Measurements from ENCODE around the gene LHX6. TPM values are rescaled to one million over a fixed set of nuclear protein-coding genes. Genes with fewer than 3 reads are reported as not detected.

LHX6 gene
- total and polyA plus RNA-seq, 2 of the 13 experiments (the other 11 are each of a cell fraction or from before 2014, with no cell fraction given): 1.1 to 1.3 TPM

DNA sequence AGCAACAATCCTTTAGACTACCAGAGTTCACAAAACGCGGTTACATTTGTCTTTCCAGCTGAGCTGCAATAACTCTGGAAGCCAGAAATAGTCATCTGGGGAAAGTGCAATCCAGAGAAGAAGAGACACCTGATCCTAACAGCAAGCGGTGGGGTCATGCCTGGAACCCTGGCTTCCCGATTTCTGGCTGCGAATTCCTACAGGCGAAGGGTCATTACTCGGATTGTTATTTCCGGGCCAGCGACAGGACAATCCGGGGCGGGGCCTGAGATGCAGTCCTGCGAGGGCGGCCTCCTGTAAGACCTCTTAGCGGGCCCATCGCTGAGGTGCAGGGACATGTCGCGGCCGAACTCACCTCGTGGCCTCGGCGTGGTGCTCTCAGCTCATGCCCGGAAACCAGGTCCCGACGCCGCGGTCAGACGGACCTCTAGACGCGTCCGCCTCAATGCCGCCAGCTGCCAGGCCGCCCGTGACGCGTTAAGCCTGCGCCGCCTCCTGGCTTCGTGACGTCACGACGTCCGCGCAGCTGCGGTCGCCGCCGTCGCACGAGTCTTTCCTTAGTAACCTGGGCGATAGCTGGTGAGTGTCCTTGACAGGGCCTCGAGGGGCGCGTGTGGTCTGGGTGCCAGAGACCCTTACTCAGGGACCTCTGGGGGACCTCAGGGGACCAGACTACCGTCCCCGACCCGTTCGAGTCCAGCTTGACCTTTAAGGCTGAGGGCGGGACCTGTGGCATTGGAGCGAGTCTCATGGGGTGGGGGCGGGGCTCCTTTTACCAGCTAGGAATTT, 35.8 kb upstream of the LHX6 start, which contains the start of the genes MRRF and RBM18 (continued):
- TF ChIP-seq, protein P1, sequence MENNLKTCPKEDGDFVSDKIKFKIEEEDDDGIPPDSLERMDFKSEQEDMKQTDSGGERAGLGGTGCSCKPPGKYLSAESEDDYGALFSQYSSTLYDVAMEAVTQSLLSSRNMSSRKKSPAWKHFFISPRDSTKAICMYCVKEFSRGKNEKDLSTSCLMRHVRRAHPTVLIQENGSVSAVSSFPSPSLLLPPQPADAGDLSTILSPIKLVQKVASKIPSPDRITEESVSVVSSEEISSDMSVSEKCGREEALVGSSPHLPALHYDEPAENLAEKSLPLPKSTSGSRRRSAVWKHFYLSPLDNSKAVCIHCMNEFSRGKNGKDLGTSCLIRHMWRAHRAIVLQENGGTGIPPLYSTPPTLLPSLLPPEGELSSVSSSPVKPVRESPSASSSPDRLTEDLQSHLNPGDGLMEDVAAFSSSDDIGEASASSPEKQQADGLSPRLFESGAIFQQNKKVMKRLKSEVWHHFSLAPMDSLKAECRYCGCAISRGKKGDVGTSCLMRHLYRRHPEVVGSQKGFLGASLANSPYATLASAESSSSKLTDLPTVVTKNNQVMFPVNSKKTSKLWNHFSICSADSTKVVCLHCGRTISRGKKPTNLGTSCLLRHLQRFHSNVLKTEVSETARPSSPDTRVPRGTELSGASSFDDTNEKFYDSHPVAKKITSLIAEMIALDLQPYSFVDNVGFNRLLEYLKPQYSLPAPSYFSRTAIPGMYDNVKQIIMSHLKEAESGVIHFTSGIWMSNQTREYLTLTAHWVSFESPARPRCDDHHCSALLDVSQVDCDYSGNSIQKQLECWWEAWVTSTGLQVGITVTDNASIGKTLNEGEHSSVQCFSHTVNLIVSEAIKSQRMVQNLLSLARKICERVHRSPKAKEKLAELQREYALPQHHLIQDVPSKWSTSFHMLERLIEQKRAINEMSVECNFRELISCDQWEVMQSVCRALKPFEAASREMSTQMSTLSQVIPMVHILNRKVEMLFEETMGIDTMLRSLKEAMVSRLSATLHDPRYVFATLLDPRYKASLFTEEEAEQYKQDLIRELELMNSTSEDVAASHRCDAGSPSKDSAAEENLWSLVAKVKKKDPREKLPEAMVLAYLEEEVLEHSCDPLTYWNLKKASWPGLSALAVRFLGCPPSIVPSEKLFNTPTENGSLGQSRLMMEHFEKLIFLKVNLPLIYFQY (CRISPR knock-in tag; IDR thresholded peaks at IDR 0.05; ENCODE audit: borderline replicate concordance): peak; percentile 54; the same call in 1 of the 2 replicates
- TF ChIP-seq, protein P2, sequence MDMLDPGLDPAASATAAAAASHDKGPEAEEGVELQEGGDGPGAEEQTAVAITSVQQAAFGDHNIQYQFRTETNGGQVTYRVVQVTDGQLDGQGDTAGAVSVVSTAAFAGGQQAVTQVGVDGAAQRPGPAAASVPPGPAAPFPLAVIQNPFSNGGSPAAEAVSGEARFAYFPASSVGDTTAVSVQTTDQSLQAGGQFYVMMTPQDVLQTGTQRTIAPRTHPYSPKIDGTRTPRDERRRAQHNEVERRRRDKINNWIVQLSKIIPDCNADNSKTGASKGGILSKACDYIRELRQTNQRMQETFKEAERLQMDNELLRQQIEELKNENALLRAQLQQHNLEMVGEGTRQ (IDR thresholded peaks at IDR 0.05; ENCODE audit: low read depth, low read length): no peak
- TF ChIP-seq, protein P2 (CRISPR knock-in tag; IDR thresholded peaks at IDR 0.05; ENCODE audit: borderline replicate concordance): no peak
- peak in 1 of 2 experiments; percentile 62; a peak in 3 of 4 replicates for TF ChIP-seq NR2F1 (CRISPR knock-in tag; IDR thresholded peaks at IDR 0.05)
- TF ChIP-seq ZNF350 (CRISPR knock-in tag; IDR thresholded peaks at IDR 0.05; ENCODE audit: borderline replicate concordance, low read depth): peak; percentile 98
- peak; percentile 97 for TF ChIP-seq ZNF552 (CRISPR knock-in tag; IDR thresholded peaks at IDR 0.05; ENCODE audit: borderline replicate concordance)
- peak; percentile 98 for TF ChIP-seq ZFX (CRISPR knock-in tag; IDR thresholded peaks at IDR 0.05; ENCODE audit: low read depth)
- TF ChIP-seq, protein P3, sequence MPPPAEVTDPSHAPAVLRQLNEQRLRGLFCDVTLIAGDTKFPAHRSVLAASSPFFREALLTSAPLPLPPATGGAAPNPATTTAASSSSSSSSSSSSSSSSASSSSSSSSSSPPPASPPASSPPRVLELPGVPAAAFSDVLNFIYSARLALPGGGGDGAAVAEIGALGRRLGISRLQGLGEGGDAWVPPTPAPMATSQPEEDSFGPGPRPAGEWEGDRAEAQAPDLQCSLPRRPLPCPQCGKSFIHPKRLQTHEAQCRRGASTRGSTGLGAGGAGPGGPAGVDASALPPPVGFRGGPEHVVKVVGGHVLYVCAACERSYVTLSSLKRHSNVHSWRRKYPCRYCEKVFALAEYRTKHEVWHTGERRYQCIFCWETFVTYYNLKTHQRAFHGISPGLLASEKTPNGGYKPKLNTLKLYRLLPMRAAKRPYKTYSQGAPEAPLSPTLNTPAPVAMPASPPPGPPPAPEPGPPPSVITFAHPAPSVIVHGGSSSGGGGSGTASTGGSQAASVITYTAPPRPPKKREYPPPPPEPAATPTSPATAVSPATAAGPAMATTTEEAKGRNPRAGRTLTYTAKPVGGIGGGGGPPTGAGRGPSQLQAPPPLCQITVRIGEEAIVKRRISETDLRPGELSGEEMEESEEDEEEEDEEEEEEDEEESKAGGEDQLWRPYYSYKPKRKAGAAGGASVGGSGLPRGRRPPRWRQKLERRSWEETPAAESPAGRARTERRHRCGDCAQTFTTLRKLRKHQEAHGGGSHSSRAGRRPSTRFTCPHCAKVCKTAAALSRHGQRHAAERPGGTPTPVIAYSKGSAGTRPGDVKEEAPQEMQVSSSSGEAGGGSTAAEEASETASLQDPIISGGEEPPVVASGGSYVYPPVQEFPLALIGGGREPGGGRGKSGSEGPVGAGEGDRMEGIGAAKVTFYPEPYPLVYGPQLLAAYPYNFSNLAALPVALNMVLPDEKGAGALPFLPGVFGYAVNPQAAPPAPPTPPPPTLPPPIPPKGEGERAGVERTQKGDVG (CRISPR knock-in tag; IDR thresholded peaks at IDR 0.05; ENCODE audit: borderline replicate concordance): peak; percentile 90; the same call in 1 of the 2 replicates
- TF ChIP-seq PRMT3 (CRISPR knock-in tag; IDR thresholded peaks at IDR 0.05; ENCODE audit: borderline replicate concordance, low read depth): peak; percentile 94; the same call in 1 of the 2 replicates
- TF ChIP-seq, protein P4, sequence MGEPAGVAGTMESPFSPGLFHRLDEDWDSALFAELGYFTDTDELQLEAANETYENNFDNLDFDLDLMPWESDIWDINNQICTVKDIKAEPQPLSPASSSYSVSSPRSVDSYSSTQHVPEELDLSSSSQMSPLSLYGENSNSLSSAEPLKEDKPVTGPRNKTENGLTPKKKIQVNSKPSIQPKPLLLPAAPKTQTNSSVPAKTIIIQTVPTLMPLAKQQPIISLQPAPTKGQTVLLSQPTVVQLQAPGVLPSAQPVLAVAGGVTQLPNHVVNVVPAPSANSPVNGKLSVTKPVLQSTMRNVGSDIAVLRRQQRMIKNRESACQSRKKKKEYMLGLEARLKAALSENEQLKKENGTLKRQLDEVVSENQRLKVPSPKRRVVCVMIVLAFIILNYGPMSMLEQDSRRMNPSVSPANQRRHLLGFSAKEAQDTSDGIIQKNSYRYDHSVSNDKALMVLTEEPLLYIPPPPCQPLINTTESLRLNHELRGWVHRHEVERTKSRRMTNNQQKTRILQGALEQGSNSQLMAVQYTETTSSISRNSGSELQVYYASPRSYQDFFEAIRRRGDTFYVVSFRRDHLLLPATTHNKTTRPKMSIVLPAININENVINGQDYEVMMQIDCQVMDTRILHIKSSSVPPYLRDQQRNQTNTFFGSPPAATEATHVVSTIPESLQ (CRISPR knock-in tag; conservative IDR thresholded peaks at IDR 0.05): no peak
- TF ChIP-seq MAF1 (CRISPR knock-in tag; IDR thresholded peaks at IDR 0.05; ENCODE audit: borderline replicate concordance): peak; percentile 89; the same call in 1 of the 2 replicates
- no peak for TF ChIP-seq TCF7L2 (IDR thresholded peaks at IDR 0.05; ENCODE audit: low read depth, low read length)
- TF ChIP-seq, protein P5, sequence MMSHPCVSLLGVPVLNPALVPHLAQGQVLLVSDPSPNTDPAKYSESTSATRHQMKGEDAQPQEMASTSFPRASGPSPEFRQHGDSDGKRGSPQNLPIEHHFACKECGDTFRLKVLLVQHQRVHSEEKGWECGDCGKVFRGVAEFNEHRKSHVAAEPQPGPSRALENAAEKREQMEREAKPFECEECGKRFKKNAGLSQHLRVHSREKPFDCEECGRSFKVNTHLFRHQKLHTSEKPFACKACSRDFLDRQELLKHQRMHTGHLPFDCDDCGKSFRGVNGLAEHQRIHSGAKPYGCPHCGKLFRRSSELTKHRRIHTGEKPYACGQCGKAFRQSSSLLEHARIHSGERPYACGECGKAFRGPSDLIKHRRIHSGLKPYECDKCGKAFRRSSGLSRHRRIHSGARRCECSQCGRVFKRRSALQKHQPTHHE (CRISPR knock-in tag; IDR thresholded peaks at IDR 0.05; ENCODE audit: borderline replicate concordance): peak; percentile 96; the same call in 1 of the 2 replicates

All from HepG2 (cell line).